Ectodermal cell (in vitro differentiated cells): ENCODE measurements around the gene SMARCC1. TPM values are rescaled to one million over a fixed set of nuclear protein-coding genes. Genes with fewer than 3 reads are reported as not detected.
"Not testable (repeated sequence)": the region's sequence is repeated elsewhere in the genome, so short reads cannot be mapped to it uniquely, and the experiment has no call there.

Experiments used
- H3K27ac ChIP-seq: 2 replicates; pipeline ENCODE4 v1.7.0; 2013; ENCODE audit warnings: mild to moderate bottlenecking, low read depth, low read length; ENCODE audit not compliant: insufficient read depth, poor library complexity, severe bottlenecking
- H3K27me3 ChIP-seq: 2 replicates; pipeline ENCODE4 v1.7.0; 2013; ENCODE audit warnings: mild to moderate bottlenecking, low read length; ENCODE audit not compliant: insufficient read depth, control insufficient read depth, poor library complexity, severe bottlenecking
- H3K36me3 ChIP-seq: one replicate; pipeline ENCODE4 v1.7.0; 2013; ENCODE audit warnings: low read length; ENCODE audit not compliant: control insufficient read depth, insufficient read depth
- H3K4me1 ChIP-seq: one replicate; pipeline ENCODE4 v1.7.0; 2013; ENCODE audit warnings: low read length; ENCODE audit not compliant: control insufficient read depth, insufficient read depth
- H3K4me3 ChIP-seq: 2 replicates; pipeline ENCODE4 v1.7.0; 2013; ENCODE audit warnings: low read depth, low read length, control low read depth; ENCODE audit not compliant: insufficient read depth
- H3K9me3 ChIP-seq: 2 replicates; pipeline ENCODE4 v1.7.0; 2013; ENCODE audit warnings: mild to moderate bottlenecking, low read length, moderate library complexity; ENCODE audit not compliant: control insufficient read depth
- WGBS, 2 experiments: methylation state at CpG; one replicate each; pipeline ENCODE4 v1.1.7; 2013; ENCODE audit warnings: missing lambda C conversion rate in 2 of 2; 5-methylcytosine and 5-hydroxymethylcytosine counted together
- polyA plus RNA-seq, 4 experiments: library from polyadenylated mRNA; stranded (reverse); fragments of 50-300 nt; gene quantifications; one replicate each; pipeline ENCODE4 v1.2.3, GENCODE V29; 2013

The SMARCC1 gene
- 249 TPM for polyA plus RNA-seq (2013, experiment 1 of 4)
- polyA plus RNA-seq (2013, experiment 2 of 4) = 278 TPM
- polyA plus RNA-seq (2013, experiment 3 of 4) = 152 TPM
- 165 TPM for polyA plus RNA-seq (2013, experiment 4 of 4)

DNA sequence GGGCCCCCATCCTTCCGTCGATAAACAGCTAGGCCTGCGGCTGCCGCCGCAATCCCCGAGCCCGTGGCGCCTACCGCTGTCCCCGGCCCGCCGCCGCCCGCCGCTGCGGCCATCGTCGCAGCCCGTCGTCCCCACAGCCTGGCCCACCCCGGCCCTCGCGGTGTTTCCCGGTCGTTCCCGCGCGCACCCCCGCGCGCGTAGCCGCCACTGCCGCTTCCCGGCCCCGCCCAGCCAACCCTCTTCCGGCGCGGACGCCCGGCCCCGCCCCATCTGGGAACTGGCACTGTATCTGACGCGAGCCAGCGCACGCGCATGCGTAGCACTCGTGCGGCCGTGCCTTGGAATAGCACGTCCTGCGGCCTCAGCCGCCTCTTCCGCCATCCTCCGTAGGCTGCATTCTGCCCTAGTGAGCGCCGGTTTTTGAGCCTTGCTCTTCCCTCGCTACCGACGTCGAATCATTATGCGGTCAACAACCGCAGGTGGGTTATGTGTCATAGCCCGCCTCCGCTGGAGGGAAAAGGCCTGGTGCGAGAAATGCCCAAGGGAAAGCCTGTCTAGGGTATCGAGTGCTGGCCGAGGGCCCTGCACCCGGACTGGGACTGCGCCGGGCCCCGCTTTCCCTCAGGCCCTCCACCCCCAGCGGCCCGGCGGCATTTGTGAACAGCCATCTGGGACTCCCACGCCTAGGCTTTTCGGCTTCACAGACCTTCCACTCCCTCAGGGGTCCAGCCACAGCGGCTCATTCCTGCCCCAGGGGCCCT lies at the start of gene SMARCC1:
Gene SMARCC1, minus strand, starts transcription at position 209 of the 761 bp plus-strand sequence. Its CDS starts 96 bp downstream, at position 113.
- WGBS, 2 experiments = 0 to 1% methylated on average over 79 of the region's 79 CpGs
- peak within 1 kb of the TSS; percentile 99 for H3K27ac ChIP-seq
- H3K9me3 ChIP-seq = no peaks in the 10 kb centered on the region
- no peaks in the 10 kb centered on the region for H3K27me3 ChIP-seq
- peak within 1 kb of the TSS; percentile 95 for H3K4me3 ChIP-seq
- H3K36me3 ChIP-seq = no peaks in the 10 kb centered on the region
- H3K4me1 ChIP-seq = no peaks in the 10 kb centered on the region

DNA sequence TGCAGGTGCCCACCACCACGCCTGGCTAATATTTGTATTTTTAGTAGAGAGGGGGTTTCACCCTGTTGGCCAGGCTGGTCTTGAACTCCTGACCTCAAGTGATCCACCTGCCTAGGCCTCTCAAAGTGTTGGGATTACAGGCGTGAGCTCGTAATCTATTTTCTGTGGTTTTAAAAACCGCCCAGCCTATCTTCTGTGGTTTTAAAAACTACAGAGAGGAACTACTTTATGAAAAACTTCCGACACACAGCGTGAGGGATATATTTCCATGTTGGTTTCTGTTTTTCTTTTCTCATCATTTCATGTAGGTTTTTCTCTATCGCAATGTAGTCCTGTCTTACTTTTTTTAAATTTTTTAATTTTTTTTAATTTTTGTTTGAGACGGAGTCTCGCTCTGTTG lies 47.8 kb upstream of the SMARCC1 start:
- H3K27ac ChIP-seq, H3K4me3 ChIP-seq, H3K27me3 ChIP-seq, H3K4me1 ChIP-seq, H3K9me3 ChIP-seq: not testable (repeated sequence)
- 95 to 96% methylated on average over 8 to 9 of the region's 9 CpGs for WGBS, 2 experiments
- H3K36me3 ChIP-seq = peaks cover 56% of the 10 kb centered on the region

DNA sequence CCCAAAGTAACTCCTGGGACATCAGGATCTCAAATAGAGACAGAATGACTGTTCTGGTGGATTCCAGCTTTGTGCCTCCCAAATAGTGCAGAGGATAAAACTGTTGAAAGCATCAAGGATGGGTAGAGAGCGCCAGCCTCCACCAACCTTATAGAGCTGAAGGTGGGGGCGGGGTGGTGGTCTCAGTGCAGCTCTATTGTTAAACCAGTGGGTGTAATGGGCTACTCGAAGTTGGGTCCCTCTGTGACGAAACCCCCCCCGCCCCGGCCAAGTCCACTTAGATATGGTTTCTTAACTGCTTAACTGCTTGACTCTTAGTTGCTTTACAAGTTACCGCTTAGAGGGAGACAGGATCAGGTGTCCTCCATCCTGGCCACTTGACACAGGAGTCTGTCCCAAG lies 43.9 kb upstream of the SMARCC1 start:
- Histone ChIP-seq H3K36me3 (peaks cover 32% of the 10 kb centered on the region), H3K9me3 (no peaks in the 10 kb centered on the region), H3K4me3 (peak overlapping the region; percentile 76), H3K27me3 (no peaks in the 10 kb centered on the region), H3K4me1 (peaks cover 7% of the 10 kb centered on the region), H3K27ac (no peak overlapping the region)
- 45% methylated on average over 7 of the region's 7 CpGs for WGBS, 2 experiments

DNA sequence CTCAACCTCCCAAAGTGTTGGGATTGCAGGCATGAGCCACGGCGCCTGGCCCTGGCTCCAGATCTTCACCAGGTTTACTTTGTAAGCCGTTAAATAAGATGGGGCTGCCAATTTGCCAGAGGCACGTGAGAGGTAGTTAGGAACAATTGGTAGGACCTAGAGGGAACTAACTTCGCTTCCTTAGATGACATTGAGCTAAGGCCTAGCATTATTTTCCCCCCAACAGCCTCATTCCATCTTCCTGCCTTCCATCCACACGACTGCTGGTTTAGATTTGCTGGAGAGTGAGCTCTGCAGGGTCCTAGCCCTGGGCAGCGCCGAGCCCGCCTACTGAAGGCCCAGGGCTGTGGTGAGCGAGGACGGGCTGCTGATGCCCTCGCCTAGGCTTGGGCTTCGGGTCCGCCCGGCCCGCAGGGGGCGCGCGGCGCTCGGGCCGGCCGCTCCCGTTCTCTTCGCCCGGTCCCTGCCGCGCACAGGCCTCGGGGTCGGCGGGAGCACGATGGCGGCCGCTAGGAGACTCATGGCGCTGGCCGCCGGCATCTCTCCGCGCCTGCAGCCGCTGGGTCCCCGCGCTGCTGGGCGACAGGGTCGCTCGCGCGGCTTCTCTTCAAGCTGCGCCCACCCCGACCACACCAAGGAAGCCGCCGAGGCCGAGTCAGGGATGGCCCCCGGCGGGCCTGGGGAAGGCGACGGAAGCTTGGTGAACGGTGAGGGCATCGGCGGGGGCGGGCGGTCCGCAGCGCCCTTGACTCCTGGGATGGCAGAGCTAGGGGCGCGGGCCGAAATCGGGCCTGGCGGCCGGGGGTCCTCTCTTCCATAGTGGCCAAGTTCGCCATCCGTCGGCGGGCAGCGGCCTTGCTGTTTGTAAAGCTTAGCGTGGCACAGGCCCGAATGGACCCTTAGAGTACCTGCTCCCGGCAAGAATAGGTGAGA lies 43.1 kb upstream of the SMARCC1 start:
- H3K36me3 ChIP-seq = peaks cover 32% of the 10 kb centered on the region
- no peaks in the 10 kb centered on the region for H3K9me3 ChIP-seq
- H3K27ac ChIP-seq = peak overlapping the region; percentile 66
- no peaks in the 10 kb centered on the region for H3K27me3 ChIP-seq
- peaks cover 7% of the 10 kb centered on the region for H3K4me1 ChIP-seq
- H3K4me3 ChIP-seq = peak overlapping the region; percentile 76
- 5% methylated on average over 77 of the region's 77 CpGs for WGBS, 2 experiments

DNA sequence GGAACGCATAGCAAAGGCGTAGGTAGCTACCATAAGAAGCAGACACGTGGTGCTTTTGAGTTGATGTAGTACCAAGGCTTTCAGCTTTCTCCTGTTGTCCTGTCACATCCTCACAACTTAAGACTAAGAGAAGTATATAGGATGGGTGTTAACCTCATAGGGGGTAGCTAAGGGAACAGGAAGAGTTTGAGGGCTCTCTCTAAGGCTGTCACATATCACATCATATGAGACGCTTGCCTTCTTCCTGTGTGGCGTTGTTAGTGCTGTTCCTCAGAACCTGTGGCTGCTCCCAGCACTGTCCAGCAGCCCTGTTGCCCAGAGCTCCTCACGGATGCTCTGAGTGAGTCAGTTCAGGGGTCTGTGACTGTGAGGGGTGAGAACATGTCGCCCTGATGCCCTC lies 35.9 kb upstream of the SMARCC1 start:
- H3K36me3 ChIP-seq = peaks cover 43% of the 10 kb centered on the region
- no peaks in the 10 kb centered on the region for H3K27me3 ChIP-seq
- 95 to 100% methylated on average over 7 of the region's 7 CpGs for WGBS, 2 experiments

DNA sequence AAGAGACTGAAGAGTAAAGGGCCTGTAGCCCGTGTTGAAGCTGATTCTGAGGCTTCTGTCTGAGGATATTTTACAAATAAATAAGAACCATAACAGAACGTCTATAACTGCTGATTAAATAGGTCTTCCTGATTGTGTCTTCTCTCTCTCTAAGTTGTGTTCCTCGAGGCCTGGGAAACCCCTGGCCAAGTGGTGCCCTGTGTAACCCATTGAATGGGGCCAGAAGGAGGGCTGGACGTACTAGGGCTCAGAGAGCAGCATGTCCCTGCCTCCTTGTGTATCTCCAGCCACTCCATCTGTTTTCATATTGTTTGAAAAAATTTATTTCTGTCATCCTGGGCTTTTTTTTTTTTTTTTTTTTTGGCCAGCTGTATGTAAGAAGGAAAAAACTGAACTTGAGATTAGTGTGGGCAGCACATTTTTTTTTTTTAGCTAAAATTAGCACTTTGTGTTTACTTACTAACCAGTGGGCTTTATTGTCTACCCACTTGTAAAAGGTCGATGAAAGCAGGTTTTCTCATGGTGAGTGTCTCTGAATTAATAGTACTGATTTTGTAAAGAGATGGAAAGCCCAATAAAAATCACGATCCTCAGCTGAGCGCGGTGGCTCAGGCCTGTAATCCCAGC lies 32.0 kb upstream of the SMARCC1 start:
- H3K27me3 ChIP-seq = no peaks in the 10 kb centered on the region
- peaks cover 60% of the 10 kb centered on the region for H3K36me3 ChIP-seq
- H3K4me1 ChIP-seq = no peaks in the 10 kb centered on the region
- WGBS, 2 experiments = 95 to 97% methylated on average over 8 of the region's 8 CpGs
- no peak overlapping the region for H3K27ac ChIP-seq
- no peaks in the 10 kb centered on the region for H3K9me3 ChIP-seq
- H3K4me3 ChIP-seq = no peak overlapping the region

More for the DNA sequence above, 35.9 kb upstream of the SMARCC1 start:
- H3K4me3 ChIP-seq = no peak overlapping the region
- no peaks in the 10 kb centered on the region for H3K4me1 ChIP-seq
- no peaks in the 10 kb centered on the region for H3K9me3 ChIP-seq
- no peak overlapping the region for H3K27ac ChIP-seq

DNA sequence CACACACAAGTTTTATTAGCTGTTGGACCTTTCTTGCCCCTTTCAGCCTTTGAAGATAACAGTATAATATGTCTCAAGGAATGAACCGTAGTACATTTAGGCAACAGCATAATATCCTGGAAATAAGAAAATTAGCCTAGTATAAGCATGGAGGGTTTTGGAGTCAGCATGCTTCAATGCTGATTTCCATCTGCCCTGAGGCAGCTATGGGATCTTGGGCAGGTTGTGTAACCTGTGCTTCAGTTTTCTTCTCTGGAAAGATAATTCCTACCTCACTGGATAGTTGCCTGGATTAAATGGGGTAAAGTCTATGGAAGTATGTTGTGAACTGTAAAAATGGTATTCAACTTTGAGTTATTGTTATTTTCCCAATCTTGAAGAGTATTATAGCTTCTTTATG lies 22.9 kb upstream of the SMARCC1 start:
- H3K36me3 ChIP-seq = peaks cover 7% of the 10 kb centered on the region
- no peak overlapping the region for H3K27ac ChIP-seq
- WGBS, 2 experiments = 100% methylated on average over 1 of the region's 1 CpG
- no peaks in the 10 kb centered on the region for H3K9me3 ChIP-seq
- H3K4me1 ChIP-seq = peaks cover 10% of the 10 kb centered on the region
- H3K27me3 ChIP-seq = no peaks in the 10 kb centered on the region
- H3K4me3 ChIP-seq = peak overlapping the region; percentile 81

DNA sequence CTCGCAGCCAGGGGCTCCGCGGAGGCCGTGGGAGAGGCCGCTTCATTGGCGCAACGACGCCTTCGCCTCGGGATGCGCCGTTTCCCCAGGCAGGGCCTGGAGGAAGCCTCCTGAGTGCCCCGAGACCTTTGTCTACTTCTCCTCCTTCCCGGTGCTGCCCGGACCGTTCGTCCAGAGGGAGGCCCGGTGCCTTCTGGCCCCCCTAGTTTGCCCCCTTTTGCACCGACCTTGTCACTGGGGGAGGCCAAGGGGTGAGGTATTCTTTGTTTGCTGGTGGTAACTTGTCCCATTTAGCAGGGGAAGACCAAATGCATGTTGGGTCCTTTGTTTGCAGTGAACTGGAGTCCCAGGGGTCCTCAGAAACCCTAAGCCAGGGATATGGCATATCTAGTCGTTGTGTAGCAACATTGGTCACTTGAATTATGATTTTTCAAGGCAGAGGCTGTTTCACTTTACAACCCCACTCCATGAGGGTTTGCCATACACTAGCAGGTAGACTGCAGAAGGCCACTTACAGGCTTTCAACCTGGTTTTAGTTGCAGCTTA lies 21.9 kb upstream of the SMARCC1 start:
- WGBS, 2 experiments = 0 to 1% methylated on average over 20 of the region's 20 CpGs
- Histone ChIP-seq H3K9me3 (no peaks in the 10 kb centered on the region), H3K27ac (peak overlapping the region; percentile 98), H3K4me3 (peak overlapping the region; percentile 81), H3K4me1 (peaks cover 10% of the 10 kb centered on the region), H3K36me3 (peaks cover 5% of the 10 kb centered on the region), H3K27me3 (no peaks in the 10 kb centered on the region)

DNA sequence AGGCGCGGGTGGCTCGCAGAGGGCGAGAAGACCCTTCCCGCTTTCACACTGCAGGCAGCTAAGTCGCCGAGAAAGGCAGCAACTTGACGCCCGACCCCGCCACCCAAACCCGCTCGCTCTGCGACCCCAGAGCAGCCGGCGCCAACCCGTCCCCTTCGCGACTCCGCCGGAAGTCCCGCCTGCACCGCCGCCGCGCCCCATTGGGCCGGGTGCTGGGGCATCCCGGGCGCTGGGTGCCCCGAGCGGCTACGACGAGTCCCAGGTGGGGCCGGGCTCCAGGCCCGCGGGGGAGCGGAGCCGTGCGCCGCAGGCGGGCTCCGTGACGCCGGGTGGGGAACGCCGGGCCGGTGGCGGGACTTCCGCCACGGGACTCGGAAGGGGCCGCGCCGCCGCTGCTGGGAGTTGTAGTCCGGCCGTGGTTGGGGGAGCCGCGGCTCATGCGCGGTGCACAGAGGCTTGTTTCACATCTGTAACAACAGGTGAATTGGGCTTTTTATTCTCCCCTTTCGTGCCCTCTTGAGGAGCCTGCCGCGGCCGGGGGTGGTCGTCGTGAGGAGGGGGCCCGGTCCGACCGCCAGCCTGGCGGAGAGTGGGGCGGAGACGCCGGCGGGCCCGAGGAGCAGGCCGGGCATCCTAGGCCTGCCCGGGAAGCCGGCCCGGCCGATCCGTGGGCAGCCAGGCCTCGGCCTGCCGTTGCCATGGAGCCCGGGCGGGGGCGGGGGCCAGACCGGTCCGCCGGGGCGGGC lies 21.2 kb upstream of the SMARCC1 start, which contains the start of gene DHX30:
Gene DHX30, plus strand, starts transcription at position 405 of the 746 bp plus-strand sequence. CDS start 7,546 bp downstream, outside the sequence.
- WGBS, 2 experiments = 0% methylated on average over 90 of the region's 90 CpGs
- H3K4me3 ChIP-seq = peak within 1 kb of the TSS; percentile 81
- H3K9me3 ChIP-seq = no peaks in the 10 kb centered on the region

More for the DNA sequence above, 21.2 kb upstream of the SMARCC1 start, which contains the start of gene DHX30:
- no peaks in the 10 kb centered on the region for H3K27me3 ChIP-seq
- H3K4me1 ChIP-seq = peaks cover 10% of the 10 kb centered on the region
- H3K36me3 ChIP-seq = peaks cover 5% of the 10 kb centered on the region
- peak within 1 kb of the TSS; percentile 98 for H3K27ac ChIP-seq
